GM18870 (cell line): Measurements from ENCODE around the gene MET.
"Not testable (repeated sequence)": the region's sequence is repeated elsewhere in the genome, so short reads cannot be mapped to it uniquely, and the experiment has no call there.

Experiments used
- ATAC-seq: cut with Tn5 transposase; IDR thresholded peaks from one replicate; pipeline ENCODE4 v1.9.1; 2021; ENCODE audit warnings: moderate library complexity; ENCODE audit not compliant: unreplicated experiment

The MET gene

DNA sequence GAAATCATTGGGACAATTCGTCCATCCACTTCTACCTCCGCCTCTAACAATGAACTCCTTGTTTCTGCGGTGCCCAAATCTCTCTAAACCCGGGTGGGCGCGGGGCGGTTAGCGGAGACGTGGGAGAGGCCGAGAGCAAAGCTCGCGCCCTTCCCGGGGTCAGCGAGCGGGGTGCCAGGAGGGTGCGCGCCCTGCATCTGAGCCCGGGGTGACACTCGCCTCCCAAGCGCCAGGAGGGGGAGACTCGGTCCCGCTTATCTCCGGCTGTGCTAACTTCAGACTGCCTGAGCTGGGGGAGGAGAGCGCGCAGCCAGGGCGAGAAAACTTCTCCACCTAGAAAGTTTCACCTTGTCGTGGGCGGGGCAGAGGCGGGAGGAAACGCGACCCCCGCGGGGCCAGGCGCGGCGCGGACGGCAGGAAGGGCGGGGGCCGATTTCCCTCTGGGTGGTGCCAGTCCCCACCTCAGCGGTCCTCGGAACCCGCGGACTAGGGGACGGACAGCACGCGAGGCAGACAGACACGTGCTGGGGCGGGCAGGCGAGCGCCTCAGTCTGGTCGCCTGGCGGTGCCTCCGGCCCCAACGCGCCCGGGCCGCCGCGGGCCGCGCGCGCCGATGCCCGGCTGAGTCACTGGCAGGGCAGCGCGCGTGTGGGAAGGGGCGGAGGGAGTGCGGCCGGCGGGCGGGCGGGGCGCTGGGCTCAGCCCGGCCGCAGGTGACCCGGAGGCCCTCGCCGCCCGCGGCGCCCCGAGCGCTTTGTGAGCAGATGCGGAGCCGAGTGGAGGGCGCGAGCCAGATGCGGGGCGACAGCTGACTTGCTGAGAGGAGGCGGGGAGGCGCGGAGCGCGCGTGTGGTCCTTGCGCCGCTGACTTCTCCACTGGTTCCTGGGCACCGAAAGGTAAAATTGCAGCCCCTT is at the start of gene MET:
Gene MET, plus strand, starts transcription at position 516 of the 915 bp plus-strand sequence. CDS start 26,889 bp downstream, outside the sequence.
- ATAC-seq: peak; percentile 73

DNA sequence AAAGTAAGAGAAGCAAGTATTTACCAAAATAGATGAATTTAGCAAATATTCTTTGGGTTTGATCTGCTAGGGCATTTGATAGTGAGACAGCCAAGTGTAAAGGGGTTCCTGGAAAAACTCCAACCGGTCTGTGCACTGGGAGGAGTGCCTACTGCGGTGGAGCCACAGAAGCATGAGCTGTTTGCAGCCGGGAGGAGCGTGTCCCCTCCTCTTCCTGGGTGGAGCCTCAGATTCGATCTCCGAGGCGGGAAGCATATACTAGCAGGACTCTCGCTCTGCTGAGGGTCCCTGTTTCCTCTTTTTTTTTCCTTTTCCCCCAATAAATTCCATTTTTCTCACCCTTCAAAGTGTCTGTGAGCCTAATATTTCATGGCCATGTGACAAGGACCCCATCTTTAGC is 45.1 kb upstream of the MET start:
- ATAC-seq: no peak

GRCh38 chr7:116629051-116629463 is 42.9 kb upstream of the MET start:
- ATAC-seq: no peak

GRCh38 chr7:116630357-116630756 is 41.6 kb upstream of the MET start:
- ATAC-seq: peak; percentile 92

DNA sequence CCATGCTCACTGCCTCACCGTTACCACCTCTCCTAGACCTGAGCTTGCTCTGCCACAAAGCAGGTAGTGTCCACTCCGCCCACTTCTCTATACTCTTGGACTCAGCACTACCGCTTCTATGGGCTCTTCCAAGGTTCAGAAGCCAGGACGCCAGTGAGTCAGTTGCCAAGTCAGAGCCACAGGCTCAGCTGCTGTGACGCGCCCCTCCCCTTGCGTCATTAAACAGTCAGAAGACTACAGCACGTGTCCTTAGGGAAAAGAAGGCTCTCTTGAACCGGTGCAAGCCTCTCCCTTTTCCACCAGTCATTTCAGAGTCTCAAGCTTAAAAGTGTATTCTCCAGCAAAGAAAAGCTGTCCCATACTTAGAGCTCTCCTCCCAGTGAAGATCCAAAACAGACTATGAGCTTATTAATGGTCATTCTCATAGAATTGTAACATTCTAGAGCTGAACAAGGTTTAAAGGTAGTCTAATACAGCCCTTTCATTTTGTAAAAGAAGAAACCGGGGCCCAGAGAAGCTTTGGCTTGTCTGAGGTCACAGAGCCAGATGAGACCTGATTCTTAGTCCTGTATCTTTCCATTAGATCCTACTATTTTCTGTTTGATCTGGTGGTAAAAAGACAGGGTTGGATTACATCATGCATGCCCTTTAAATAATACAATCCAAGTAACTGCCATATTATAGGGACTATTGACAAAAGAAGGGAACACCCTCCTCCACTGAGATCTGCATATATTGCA is 40.9 kb upstream of the MET start:
- no peak for ATAC-seq

DNA sequence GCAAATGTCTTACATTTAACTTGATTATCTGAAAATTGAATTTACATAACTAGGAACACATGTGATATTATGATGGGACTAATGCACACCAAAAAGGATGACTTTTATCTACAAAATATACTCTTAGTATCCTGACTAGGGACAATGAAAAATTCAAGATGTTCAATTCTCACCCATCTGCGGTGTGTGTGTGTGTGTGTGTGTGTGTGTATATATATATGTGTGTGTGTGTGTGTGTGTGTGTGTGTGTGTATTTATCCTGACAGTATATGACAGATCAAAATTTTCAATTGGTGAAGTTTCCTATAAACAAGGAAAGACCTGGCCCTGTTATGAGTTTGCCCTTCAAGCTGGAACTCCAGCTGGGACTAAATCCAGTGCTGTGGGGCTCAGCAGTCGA is 40.3 kb upstream of the MET start:
- ATAC-seq: no peak

DNA sequence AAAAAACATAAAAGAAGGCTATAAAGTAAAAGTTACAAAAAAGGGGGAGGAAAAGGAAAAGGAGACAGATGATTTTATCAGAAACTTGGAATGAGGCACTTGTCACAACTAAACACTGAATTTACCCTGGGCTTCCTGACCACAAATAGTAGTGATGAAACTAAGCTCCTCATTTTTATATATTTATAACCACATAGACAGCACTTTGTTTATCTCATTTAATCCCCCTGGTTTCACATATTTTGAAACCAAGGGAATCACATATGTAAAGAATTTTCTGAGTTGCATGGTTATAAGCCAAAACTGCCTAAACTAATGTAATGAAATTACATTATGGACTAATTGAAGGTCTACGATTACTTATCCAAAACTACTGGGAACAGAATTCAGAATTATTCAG is 39.6 kb upstream of the MET start:
- ATAC-seq: no peak

DNA sequence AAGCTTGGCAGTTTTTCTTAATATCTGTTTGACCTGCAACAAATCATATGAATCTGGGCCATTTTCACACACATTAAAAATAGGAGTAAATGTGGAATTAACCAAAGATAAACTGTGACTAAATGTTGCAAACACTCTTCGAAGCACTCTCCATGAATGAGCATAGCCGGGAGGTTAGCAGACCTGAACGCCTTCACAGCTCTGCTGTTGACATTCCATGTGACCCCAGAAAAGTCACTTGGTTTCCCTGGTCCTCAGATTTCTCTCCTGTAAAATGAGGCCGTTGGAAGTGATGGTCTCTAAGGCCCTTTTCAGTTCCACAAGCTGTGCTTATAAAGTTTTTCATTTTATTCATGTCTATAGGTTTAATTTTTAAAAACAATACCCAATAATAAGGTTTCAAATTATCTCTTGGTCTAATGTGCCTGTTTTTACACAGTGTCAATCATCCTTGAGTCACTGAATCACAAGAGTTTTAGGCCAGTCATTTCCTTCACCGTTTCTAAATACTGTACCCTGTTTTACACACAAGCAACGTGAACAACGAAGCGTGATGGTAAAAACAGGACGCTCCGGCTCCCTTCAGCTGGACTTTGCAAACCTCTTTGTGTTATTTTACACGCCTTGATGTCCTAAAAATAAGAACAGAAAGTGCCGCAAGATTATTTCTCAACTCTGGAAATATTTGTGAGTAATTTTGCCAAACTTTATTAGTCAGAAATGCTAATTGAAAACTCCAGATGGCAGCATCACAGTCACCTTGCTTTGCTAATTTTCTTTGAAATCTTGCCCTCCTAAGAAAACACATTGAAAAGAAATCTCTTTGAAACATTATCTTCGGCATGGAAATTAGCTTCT is 38.6 kb upstream of the MET start:
- peak; percentile 53 for ATAC-seq

- no peak for ATAC-seq
Observed at GRCh38 chr7:116636997-116637396, 35.0 kb upstream of the MET start.

DNA sequence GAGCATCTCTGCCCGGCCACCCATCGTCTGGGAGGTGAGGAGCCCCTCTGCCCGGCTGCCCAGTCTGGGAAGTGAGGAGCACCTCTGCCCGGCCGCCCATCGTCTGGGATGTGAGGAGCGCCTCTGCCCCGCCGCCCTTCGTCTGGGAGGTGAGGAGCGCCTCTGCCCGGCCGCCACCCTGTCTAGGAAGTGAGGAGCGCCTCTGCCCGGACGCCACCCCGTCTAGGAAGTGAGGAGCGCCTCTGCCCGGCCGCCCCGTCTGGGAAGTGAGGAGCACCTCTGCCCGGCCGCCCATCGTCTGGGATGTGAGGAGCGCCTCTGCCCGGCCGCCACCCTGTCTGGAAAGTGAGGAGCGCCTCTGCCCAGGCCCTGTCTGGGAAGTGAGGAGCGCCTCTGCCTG is 33.4 kb upstream of the MET start:
- not testable (repeated sequence) for ATAC-seq

DNA sequence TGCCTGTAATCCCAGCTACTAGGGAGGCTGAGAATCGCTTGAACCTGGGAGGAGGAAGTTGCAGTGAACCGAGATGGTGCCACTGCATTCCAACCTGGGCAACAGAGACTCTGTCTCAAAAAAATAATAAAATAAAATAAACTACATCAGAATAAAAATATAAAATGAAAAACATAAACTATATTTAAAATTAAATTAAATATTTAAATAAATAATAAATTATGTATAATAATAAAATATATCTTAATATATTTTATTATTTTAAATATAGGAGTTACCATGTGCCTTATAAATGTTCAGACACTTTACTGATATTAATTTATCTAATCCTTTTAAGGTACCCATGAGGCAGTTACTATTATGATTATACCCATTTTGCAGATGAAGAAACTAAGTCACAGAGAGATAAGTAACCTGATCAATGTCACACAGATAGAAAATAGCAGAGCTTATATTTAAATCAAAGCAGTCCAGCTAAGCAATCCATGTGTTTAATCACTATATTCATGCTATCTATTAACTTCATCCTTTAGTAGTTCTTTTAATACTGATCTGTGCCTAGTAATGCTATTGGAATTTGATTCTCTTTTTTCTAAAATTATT is 30.3 kb upstream of the MET start:
- ATAC-seq: no peak

- ATAC-seq: not testable (repeated sequence)
Observed at GRCh38 chr7:116643148-116643547, 28.8 kb upstream of the MET start.

- ATAC-seq: no peak
Observed at GRCh38 chr7:116644628-116645027, 27.4 kb upstream of the MET start.

DNA sequence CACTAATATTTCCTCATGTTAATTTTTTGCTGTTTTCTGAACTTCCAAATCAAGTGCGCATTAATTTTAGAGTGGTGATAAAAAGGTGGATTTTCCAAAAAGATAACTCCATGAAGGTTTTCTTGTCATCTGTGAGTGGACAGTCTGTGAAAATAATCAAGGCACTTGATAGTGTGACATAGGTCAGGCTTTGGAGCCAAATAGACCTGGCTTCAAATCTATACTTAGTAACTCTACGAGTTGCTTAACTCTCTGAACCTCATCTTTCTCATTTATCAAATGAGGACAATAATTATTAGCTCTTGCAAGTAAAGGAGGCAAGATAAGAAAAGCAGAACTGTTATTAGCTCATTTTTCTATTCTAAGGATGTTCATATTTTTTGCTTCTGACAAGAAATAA is 24.7 kb upstream of the MET start:
- ATAC-seq: no peak

GRCh38 chr7:116647861-116648260 is 24.1 kb upstream of the MET start:
- no peak for ATAC-seq

DNA sequence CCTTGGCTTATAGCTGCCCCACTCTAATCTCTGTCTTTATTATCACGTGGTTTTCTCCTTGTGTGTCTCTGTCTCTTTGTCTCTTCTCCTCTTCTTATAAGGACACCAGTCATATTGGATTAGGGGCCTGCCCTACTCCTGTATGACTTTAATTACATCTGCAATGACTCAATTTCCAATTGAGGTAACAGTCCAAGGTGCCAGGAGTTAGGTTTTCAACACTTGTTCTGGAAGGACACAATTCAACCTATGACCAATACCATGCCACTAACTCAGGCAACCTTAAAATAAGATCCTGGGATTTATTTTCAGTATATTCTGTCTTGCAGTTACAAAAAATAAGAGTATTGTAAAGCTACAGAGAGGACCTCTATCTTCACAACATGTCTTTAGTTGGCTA is 21.6 kb upstream of the MET start:
- ATAC-seq: no peak

- ATAC-seq: peak; percentile 71
Observed at GRCh38 chr7:116652793-116653192, 19.2 kb upstream of the MET start.

DNA sequence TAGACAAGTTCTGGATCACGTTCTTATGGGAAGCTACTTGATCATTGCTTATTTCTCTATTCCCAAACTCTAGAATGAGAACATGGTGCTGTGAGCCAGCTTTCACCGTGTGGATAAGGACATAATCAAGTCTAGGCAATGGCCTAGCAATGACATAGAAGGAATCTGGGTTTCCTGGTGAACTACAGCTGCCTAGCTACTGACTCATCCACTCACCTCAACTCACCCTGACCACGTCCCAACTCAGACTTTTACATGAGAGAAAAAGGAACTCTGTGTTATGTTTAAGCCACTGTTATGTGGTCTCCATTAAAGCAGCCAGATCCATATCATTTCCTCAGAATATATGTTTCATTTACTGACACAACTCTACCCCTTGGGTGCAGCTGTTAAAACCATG is 18.8 kb upstream of the MET start:
- no peak for ATAC-seq

DNA sequence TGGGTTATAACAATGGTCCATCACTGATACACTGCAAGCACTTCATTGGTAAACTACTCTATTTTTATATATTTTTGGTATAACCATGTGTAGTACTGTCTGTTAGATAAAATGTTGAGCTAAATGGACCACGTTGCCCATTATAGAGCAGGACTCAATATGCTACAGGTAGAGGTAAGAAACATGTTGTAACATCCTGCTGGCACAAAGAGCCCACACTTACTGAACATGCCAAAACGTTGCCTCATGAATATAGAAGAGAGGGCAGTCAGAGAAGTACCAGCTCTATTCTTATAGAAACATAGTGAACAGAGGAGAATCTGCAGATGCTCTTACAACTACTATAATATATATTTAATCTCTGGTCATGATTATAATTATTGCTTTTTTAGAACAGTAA is 18.4 kb upstream of the MET start:
- no peak for ATAC-seq

DNA sequence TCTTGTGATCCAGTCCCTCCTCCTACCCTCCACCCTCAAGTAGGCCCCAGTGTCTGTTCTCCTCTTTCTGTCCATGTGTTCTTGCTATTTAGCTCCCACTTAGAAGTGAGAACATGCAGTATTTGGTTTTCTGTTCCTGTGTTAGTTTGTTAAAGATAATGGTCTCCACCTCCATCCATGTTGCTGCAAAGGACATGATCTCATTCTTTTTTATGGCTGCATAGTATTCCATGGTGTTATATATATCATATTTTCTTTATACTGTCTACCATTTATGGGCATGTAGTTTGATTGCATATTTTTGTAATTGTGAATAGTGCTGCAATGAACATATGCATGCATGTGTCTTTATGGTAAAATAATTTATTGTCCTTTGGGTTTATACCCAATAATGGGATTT is 12.7 kb upstream of the MET start:
- ATAC-seq: not testable (repeated sequence)

GRCh38 chr7:116661865-116662264 is 10.1 kb upstream of the MET start:
- no peak for ATAC-seq
